Thyroid gland (tissue), 4 donors: ENCODE measurements around the gene HEBP1. TPM values are rescaled to one million over a fixed set of nuclear protein-coding genes. Genes with fewer than 3 reads are reported as not detected.

ENCODE experiments used
- DNase-seq, 2 donors: peaks; one replicate each; pipeline ENCODE4 v3.0.0-alpha.2; 2019
- H3K27ac ChIP-seq, 3 donors: fragments of 200-600 bp; sonication (generic); 1 replicate in 2 of 3; 2 replicates in 1 of 3; pipeline ENCODE4 v1.5.1; 2016 to 2019; ENCODE audit warnings: mild to moderate bottlenecking in 1 of 3, moderate library complexity in 1 of 3
- H3K27me3 ChIP-seq: fragments of 200-600 bp; sonication (generic); one replicate; pipeline ENCODE4 v1.5.1; 2019
- H3K36me3 ChIP-seq, 2 donors: fragments of 200-600 bp; sonication (generic); one replicate each; pipeline ENCODE4 v1.5.1; 2016 to 2019
- H3K4me1 ChIP-seq, 2 donors: fragments of 200-600 bp; sonication (generic); one replicate each; pipeline ENCODE4 v1.5.1; 2017 to 2019
- H3K4me3 ChIP-seq, 3 donors: fragments of 200-600 bp; sonication (generic); replicated peaks in 1 of 3; 1 replicate in 2 of 3; 2 replicates in 1 of 3; pipeline ENCODE4 v1.5.1; 2016; ENCODE audit warnings: mild to moderate bottlenecking in 1 of 3
- H3K9me3 ChIP-seq: fragments of 200-600 bp; sonication (generic); one replicate; pipeline ENCODE4 v1.5.1; 2017
- CTCF ChIP-seq, 6 experiments: fragments of 200-600 bp in 3 of 6; fragments of 450-650 bp in 3 of 6; sonication (generic) in 3 of 6; IDR thresholded peaks; one replicate each; pipeline ENCODE4 v1.5.1; 2016 to 2019; ENCODE audit warnings: antibody characterized with exemption in 6 of 6, mild to moderate bottlenecking in 2 of 6, inconsistent platforms in 1 of 6, moderate library complexity in 1 of 6
- POLR2A ChIP-seq, 2 donors: fragments of 450-650 bp; IDR thresholded peaks; one replicate each; pipeline ENCODE4 v1.6.1; 2017; ENCODE audit warnings: antibody characterized with exemption in 2 of 2, mild to moderate bottlenecking in 2 of 2, moderate library complexity in 1 of 2
- WGBS, 2 donors: methylation state at CpG; one replicate each; pipeline ENCODE4 v1.1.5; 2017; 5-methylcytosine and 5-hydroxymethylcytosine counted together
- intact Hi-C: fragments of 100-400 bp; cut with DNase I; formaldehyde crosslinking; loops from one replicate; pipeline ENCODE4 v1.15.1; 2023
- total RNA-seq, 4 donors: library from RNA; depleted of rRNA; stranded (reverse); fragments of >200 nt; gene quantifications; one replicate each; pipeline ENCODE4 v1.2.3, GENCODE V29; 2016

HEBP1 gene
- total RNA-seq, 4 donors from 2014 or later: 80.4 to 125 (median 91.3) TPM

GRCh38 chr12:13028825-13029570 is 28.9 kb upstream of the HEBP1 start:
- WGBS, 2 donors: 85 to 91% methylated on average over 4 of the region's 4 CpGs
- no peak overlapping the region for H3K4me3 ChIP-seq
- TF ChIP-seq CTCF (IDR thresholded peaks at IDR 0.05): no peak
- TF ChIP-seq POLR2A (IDR thresholded peaks at IDR 0.05): no peak
- H3K36me3 ChIP-seq: no peaks in the 10 kb centered on the region
- H3K4me1 ChIP-seq: peaks cover 0 to 9% of the 10 kb centered on the region in 2 donors
- no peak overlapping the region for H3K27ac ChIP-seq
- intact Hi-C loops: no loop called here
- no peaks in the 10 kb centered on the region for H3K9me3 ChIP-seq
- DNase-seq: no peak
- no peaks in the 10 kb centered on the region for H3K27me3 ChIP-seq

- H3K27ac ChIP-seq: no peak overlapping the region
- H3K4me1 ChIP-seq: peaks cover 0 to 3% of the 10 kb centered on the region in 2 donors
- H3K9me3 ChIP-seq: no peaks in the 10 kb centered on the region
- TF ChIP-seq POLR2A (IDR thresholded peaks at IDR 0.05): no peak
- TF ChIP-seq CTCF (IDR thresholded peaks at IDR 0.05): no peak
- no peak for DNase-seq
- H3K4me3 ChIP-seq: no peak overlapping the region
- no peaks in the 10 kb centered on the region for H3K36me3 ChIP-seq
- intact Hi-C loops: no loop called here
- no peaks in the 10 kb centered on the region for H3K27me3 ChIP-seq
Measured at GRCh38 chr12:13027508-13027907, 27.4 kb upstream of the HEBP1 start.

- TF ChIP-seq CTCF (IDR thresholded peaks at IDR 0.05) (no peak), POLR2A (IDR thresholded peaks at IDR 0.05) (no peak)
- no peaks in the 10 kb centered on the region for H3K9me3 ChIP-seq
- no peaks in the 10 kb centered on the region for H3K36me3 ChIP-seq
- H3K4me1 ChIP-seq: peaks cover 0 to 3% of the 10 kb centered on the region in 2 donors
- intact Hi-C loops: no loop called here
- H3K4me3 ChIP-seq: no peak overlapping the region
- no peak overlapping the region for H3K27ac ChIP-seq
- H3K27me3 ChIP-seq: no peaks in the 10 kb centered on the region
- WGBS, 2 donors: 74 to 81% methylated on average over 2 of the region's 2 CpGs
- DNase-seq: no peak
Measured at GRCh38 chr12:13027032-13027431, 27.0 kb upstream of the HEBP1 start.

- intact Hi-C loops: no loop called here
- no peaks in the 10 kb centered on the region for H3K9me3 ChIP-seq
- TF ChIP-seq POLR2A (IDR thresholded peaks at IDR 0.05) (no peak), CTCF (IDR thresholded peaks at IDR 0.05) (no peak)
- 70 to 72% methylated on average over 1 of the region's 1 CpG for WGBS, 2 donors
- H3K4me1 ChIP-seq: peaks cover 0 to 3% of the 10 kb centered on the region in 2 donors
- H3K4me3 ChIP-seq: no peak overlapping the region
- H3K27me3 ChIP-seq: no peaks in the 10 kb centered on the region
- no peak overlapping the region for H3K27ac ChIP-seq
- no peak for DNase-seq
- no peaks in the 10 kb centered on the region for H3K36me3 ChIP-seq
Measured at GRCh38 chr12:13026286-13026685, 26.2 kb upstream of the HEBP1 start.

GRCh38 chr12:13024531-13024916 is 24.5 kb upstream of the HEBP1 start:
- TF ChIP-seq POLR2A (IDR thresholded peaks at IDR 0.05) (no peak), CTCF (IDR thresholded peaks at IDR 0.05) (peak in 1 of 6 experiments; percentile 5)
- 69 to 71% methylated on average over 5 of the region's 5 CpGs for WGBS, 2 donors
- Histone ChIP-seq H3K9me3 (no peaks in the 10 kb centered on the region), H3K4me1 (peaks cover 0 to 3% of the 10 kb centered on the region in 2 donors), H3K36me3 (no peaks in the 10 kb centered on the region), H3K4me3 (no peak overlapping the region), H3K27ac (no peak overlapping the region), H3K27me3 (no peaks in the 10 kb centered on the region)
- no peak for DNase-seq
- intact Hi-C loops: loop anchor here (5.0 kb wide), 1 partner anchor 188 kb away; no protein-coding TSS in a partner anchor
